ENCODE measurements around the gene FBXO48. TPM values are rescaled to one million over a fixed set of nuclear protein-coding genes. Genes with fewer than 3 reads are reported as not detected.

Gene FBXO48
- total RNA-seq, 4 donors from 2014 or later = 0.63 to 1.8 (median 1.0) TPM

GRCh38 chr2:68418419-68418818 lies 48.7 kb downstream of the FBXO48 start:
- H3K4me1 ChIP-seq = no peaks in the 10 kb centered on the region
- 52 to 58% methylated on average over 1 of the region's 1 CpG for WGBS, 2 donors
- H3K4me3 ChIP-seq (replicated peaks in 1 of 3) = no peak overlapping the region
- H3K9me3 ChIP-seq = no peaks in the 10 kb centered on the region
- no peak for TF ChIP-seq POLR2A (IDR thresholded peaks at IDR 0.05)
- TF ChIP-seq, protein P1, sequence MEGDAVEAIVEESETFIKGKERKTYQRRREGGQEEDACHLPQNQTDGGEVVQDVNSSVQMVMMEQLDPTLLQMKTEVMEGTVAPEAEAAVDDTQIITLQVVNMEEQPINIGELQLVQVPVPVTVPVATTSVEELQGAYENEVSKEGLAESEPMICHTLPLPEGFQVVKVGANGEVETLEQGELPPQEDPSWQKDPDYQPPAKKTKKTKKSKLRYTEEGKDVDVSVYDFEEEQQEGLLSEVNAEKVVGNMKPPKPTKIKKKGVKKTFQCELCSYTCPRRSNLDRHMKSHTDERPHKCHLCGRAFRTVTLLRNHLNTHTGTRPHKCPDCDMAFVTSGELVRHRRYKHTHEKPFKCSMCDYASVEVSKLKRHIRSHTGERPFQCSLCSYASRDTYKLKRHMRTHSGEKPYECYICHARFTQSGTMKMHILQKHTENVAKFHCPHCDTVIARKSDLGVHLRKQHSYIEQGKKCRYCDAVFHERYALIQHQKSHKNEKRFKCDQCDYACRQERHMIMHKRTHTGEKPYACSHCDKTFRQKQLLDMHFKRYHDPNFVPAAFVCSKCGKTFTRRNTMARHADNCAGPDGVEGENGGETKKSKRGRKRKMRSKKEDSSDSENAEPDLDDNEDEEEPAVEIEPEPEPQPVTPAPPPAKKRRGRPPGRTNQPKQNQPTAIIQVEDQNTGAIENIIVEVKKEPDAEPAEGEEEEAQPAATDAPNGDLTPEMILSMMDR (IDR thresholded peaks at IDR 0.05) = no peak
- no peak for DNase-seq
- intact Hi-C loops (cut with DNase I) = no loop called here
- H3K27me3 ChIP-seq = no peaks in the 10 kb centered on the region
- no peaks in the 10 kb centered on the region for H3K36me3 ChIP-seq
- no peak overlapping the region for H3K27ac ChIP-seq

DNA sequence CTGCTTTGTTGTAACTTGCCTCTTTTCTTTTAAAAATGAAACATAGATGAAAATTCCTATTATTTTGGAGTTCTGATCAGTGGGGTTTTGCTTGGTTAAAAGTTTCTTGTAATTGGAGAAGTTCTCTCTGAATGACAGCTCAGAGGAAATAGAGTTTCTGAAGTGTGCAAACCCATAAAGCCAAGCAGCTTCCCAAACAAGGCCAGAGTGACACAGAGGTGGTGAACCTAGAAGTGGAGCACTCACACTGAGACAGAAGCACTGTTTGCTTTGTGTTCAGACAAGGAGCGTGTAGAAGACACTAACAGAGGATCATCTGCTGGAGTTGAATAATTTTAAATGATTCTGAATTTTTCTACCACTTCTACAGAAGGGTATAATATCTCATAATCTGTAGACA lies 49.2 kb downstream of the FBXO48 start:
- DNase-seq = no peak
- intact Hi-C loops (cut with DNase I) = no loop called here
- TF ChIP-seq, protein P1 (IDR thresholded peaks at IDR 0.05) = no peak
- TF ChIP-seq POLR2A (IDR thresholded peaks at IDR 0.05) = no peak
- Histone ChIP-seq H3K4me1 (no peaks in the 10 kb centered on the region), H3K27me3 (no peaks in the 10 kb centered on the region), H3K27ac (no peak overlapping the region), H3K4me3 (replicated peaks in 1 of 3) (no peak overlapping the region), H3K36me3 (no peaks in the 10 kb centered on the region), H3K9me3 (no peaks in the 10 kb centered on the region)
- 35 to 36% methylated on average over 1 of the region's 1 CpG for WGBS, 2 donors

GRCh38 chr2:68416081-68416675 lies 50.9 kb downstream of the FBXO48 start:
- H3K36me3 ChIP-seq = no peaks in the 10 kb centered on the region
- DNase-seq = no peak
- no peak for TF ChIP-seq POLR2A (IDR thresholded peaks at IDR 0.05)
- TF ChIP-seq, protein P1 (IDR thresholded peaks at IDR 0.05) = no peak
- no peaks in the 10 kb centered on the region for H3K9me3 ChIP-seq
- H3K4me3 ChIP-seq (replicated peaks in 1 of 3) = no peak overlapping the region
- H3K4me1 ChIP-seq = no peaks in the 10 kb centered on the region
- intact Hi-C loops (cut with DNase I) = no loop called here
- WGBS, 2 donors = 98 to 99% methylated on average over 5 to 9 of the region's 9 CpGs
- no peak overlapping the region for H3K27ac ChIP-seq
- H3K27me3 ChIP-seq = no peaks in the 10 kb centered on the region

- no peak overlapping the region for H3K4me3 ChIP-seq (replicated peaks in 1 of 3)
- H3K9me3 ChIP-seq = no peaks in the 10 kb centered on the region
- no peaks in the 10 kb centered on the region for H3K36me3 ChIP-seq
- H3K27me3 ChIP-seq = no peaks in the 10 kb centered on the region
- intact Hi-C loops (cut with DNase I) = no loop called here
- H3K27ac ChIP-seq = no peak overlapping the region
- no peak for DNase-seq
- H3K4me1 ChIP-seq = no peaks in the 10 kb centered on the region
- no peak for TF ChIP-seq POLR2A (IDR thresholded peaks at IDR 0.05)
- TF ChIP-seq, protein P1 (IDR thresholded peaks at IDR 0.05) = no peak
These were observed 51.6 kb downstream of the FBXO48 start for GRCh38 chr2:68415521-68415920.

DNA sequence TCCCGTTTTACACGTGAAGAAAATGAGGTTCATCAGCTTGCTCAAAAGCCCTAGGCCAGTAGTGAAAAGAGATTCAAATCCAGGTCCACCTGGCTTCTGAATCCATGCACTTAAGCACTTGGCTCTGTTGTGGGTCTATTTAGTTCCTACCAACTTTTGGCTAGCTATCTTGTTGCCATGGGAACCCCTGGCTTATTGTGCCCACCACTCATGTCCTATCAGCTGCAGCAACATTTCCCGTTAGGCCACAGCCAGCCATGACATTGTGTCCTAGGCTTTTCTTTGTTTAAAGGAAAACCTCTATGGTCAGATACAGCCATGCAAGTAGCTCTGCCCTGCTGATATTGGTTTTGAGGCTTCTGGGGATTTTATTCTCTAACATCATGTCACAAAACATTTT lies 52.2 kb downstream of the FBXO48 start:
- Histone ChIP-seq H3K36me3 (no peaks in the 10 kb centered on the region), H3K27ac (no peak overlapping the region), H3K27me3 (no peaks in the 10 kb centered on the region), H3K4me1 (no peaks in the 10 kb centered on the region), H3K4me3 (replicated peaks in 1 of 3) (no peak overlapping the region), H3K9me3 (no peaks in the 10 kb centered on the region)
- whole genome bisulfite sequencing, 2 donors = 75 to 83% methylated on average over 3 of the region's 3 CpGs
- intact Hi-C loops (cut with DNase I) = no loop called here
- TF ChIP-seq, protein P1 (IDR thresholded peaks at IDR 0.05) = no peak
- no peak for TF ChIP-seq POLR2A (IDR thresholded peaks at IDR 0.05)
- DNase-seq = no peak
